GM10266 (cell line): ENCODE measurements around the gene CXCL11.
A peak's percentile ranks its signal among the peaks of the same experiment; 100 is the strongest.

Source experiments
- DNase-seq: peaks from one replicate; pipeline ENCODE4 v3.0.0; 2012; ENCODE audit errors: extremely low spot score
- CTCF ChIP-seq: IDR thresholded peaks from 2 replicates; pipeline ENCODE4 v1.5.1; 2012; ENCODE audit warnings: mild to moderate bottlenecking, low read depth; ENCODE audit not compliant: control insufficient read depth, insufficient read depth; ENCODE audit errors: missing control alignments

CXCL11 gene

GRCh38 chr4:75997946-75998345 is 37.9 kb downstream of the CXCL11 start:
- DNase-seq, result no peak

DNA sequence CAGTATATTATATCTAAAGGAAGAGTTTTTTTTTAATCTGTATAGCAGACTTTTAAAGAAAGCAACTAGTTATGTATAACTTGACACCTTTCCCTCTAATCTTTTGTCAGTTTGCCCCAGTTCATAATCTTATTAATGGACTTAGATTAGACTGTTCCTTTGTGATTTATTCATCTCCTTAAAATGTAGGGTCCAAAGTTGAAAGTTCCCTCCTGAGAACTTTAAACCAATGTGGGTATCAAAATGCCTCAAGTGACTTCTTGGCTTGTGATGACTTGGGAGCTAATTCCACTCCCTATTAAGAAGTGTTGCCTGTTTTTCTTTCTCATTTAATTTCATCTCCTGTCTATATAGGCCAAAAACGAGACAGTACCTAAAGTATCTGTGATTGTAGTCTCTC is 38.8 kb downstream of the CXCL11 start:
- no peak for DNase-seq
- TF ChIP-seq CTCF, result no peak

More at GRCh38 chr4:75997946-75998345, 37.9 kb downstream of the CXCL11 start:
- no peak for TF ChIP-seq CTCF

- DNase-seq, result peak; percentile 40
- peak; percentile 61 for TF ChIP-seq CTCF
Measured at GRCh38 chr4:75995727-75996126, 40.1 kb downstream of the CXCL11 start.

GRCh38 chr4:75992462-75992861 is 43.4 kb downstream of the CXCL11 start:
- TF ChIP-seq CTCF, result no peak
- no peak for DNase-seq

GRCh38 chr4:75989846-75990528 is 45.9 kb downstream of the CXCL11 start:
- DNase-seq, result no peak
- no peak for TF ChIP-seq CTCF

GRCh38 chr4:75985116-75985515 is 50.8 kb downstream of the CXCL11 start:
- DNase-seq, result no peak
- no peak for TF ChIP-seq CTCF
